Lower lobe of right lung (tissue), 2 donors: ENCODE results near the gene NPHP1. TPM values are rescaled to one million over a fixed set of nuclear protein-coding genes. Genes with fewer than 3 reads are reported as not detected.

Source experiments
- ATAC-seq, 2 donors: fragments of 200-7000 bp; cut with Tn5 transposase; one replicate each; pipeline ENCODE4 v1.9.1; 2020 to 2022; ENCODE audit warnings: mild to moderate bottlenecking in 2 of 2, moderate library complexity in 2 of 2
- DNase-seq: peaks from one replicate; pipeline ENCODE4 v3.0.0-alpha.2; 2020
- H3K27ac ChIP-seq: fragments of 200-600 bp; one replicate; pipeline ENCODE4 v1.8.0; 2022
- H3K27me3 ChIP-seq: fragments of 200-600 bp; one replicate; pipeline ENCODE4 v1.8.0; 2022; ENCODE audit warnings: low read depth
- H3K36me3 ChIP-seq: fragments of 200-600 bp; one replicate; pipeline ENCODE4 v1.8.0; 2022; ENCODE audit warnings: mild to moderate bottlenecking
- H3K4me1 ChIP-seq: fragments of 200-600 bp; one replicate; pipeline ENCODE4 v1.8.0; 2022
- H3K4me3 ChIP-seq: fragments of 200-600 bp; one replicate; pipeline ENCODE4 v1.8.0; 2022; ENCODE audit warnings: mild to moderate bottlenecking
- H3K9me3 ChIP-seq: fragments of 200-600 bp; one replicate; pipeline ENCODE4 v1.8.0; 2022
- intact Hi-C: fragments of 100-400 bp; cut with DNase I; formaldehyde crosslinking; loops from one replicate; pipeline ENCODE4 v1.11.0; 2022
- total RNA-seq: library from RNA; stranded (reverse); fragmentation: NEBNext Ultra II Directional; extraction: Animal tissue kit (Norgen Biotek cat#: 25700); gene quantifications from one replicate; pipeline ENCODE4 v1.2.1, GENCODE V29; 2021
- TF ChIP-seq, protein P1 (sequence below): fragments of 200-600 bp; IDR thresholded peaks from one replicate; pipeline ENCODE4 v1.8.0; 2022; ENCODE audit warnings: antibody characterized with exemption, mild to moderate bottlenecking
- donor health status: DM: no; HTN: yes; CAD: no; lungs with severe emphysema.

The NPHP1 gene
- total RNA-seq, 1 donor from 2014 or later, result 6.8 TPM

DNA sequence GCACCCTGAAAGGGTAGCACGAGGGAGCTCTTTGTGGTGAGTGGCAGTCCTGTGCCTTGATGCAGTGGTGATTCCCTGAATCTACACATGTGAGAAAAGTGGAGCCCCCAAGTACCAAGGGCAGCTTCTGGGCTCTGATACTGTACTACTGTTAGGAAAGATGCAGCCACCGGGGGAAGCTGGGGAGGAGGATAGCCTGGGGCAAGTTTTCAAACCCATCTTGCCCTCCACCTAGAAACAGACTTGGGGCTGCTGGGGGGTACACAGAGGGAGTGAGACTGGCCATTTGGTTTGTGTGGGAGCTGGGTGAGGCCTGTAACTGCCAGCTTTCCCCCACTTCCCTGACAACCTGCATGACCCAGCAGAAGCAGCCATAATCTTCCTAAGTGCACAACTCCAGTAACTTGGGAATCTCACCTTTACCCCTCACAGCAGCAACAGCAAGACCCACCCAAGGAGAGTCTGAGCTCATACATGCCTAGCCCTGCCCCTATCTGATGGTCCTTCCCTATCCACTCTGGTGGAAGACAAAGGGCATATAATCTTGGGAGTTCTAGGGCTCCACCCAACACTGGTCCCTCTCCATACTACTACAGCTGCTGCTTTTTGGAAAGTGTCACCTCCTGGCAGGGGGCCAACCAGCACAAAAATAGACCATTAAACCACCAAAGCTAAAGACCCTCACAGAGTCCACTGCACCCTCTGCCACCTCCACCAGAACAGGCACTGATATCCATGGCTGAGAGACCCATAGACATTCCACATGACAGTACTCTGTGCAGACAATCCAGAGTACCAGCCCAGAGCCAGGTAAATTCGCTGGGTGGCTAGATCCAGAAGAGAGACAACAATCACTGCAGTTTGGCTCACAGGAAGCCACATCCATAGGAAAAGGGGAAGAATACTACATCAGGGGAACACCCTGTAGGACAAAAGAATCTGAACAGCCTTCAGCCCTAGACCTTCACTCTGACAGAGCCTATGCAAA is 97.4 kb downstream of the NPHP1 start:
- ATAC-seq (peak; percentile 5 to 34), DNase-seq (no peak)
- peaks cover 41% of the 10 kb centered on the region for H3K4me1 ChIP-seq
- no peak overlapping the region for H3K4me3 ChIP-seq
- peak overlapping the region; percentile 68 for H3K27ac ChIP-seq
- H3K36me3 ChIP-seq, result no peaks in the 10 kb centered on the region
- TF ChIP-seq, protein P1, sequence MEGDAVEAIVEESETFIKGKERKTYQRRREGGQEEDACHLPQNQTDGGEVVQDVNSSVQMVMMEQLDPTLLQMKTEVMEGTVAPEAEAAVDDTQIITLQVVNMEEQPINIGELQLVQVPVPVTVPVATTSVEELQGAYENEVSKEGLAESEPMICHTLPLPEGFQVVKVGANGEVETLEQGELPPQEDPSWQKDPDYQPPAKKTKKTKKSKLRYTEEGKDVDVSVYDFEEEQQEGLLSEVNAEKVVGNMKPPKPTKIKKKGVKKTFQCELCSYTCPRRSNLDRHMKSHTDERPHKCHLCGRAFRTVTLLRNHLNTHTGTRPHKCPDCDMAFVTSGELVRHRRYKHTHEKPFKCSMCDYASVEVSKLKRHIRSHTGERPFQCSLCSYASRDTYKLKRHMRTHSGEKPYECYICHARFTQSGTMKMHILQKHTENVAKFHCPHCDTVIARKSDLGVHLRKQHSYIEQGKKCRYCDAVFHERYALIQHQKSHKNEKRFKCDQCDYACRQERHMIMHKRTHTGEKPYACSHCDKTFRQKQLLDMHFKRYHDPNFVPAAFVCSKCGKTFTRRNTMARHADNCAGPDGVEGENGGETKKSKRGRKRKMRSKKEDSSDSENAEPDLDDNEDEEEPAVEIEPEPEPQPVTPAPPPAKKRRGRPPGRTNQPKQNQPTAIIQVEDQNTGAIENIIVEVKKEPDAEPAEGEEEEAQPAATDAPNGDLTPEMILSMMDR, result no peak
- H3K9me3 ChIP-seq, result no peaks in the 10 kb centered on the region
- H3K27me3 ChIP-seq, result no peaks in the 10 kb centered on the region
- intact Hi-C loops, result no loop called here

DNA sequence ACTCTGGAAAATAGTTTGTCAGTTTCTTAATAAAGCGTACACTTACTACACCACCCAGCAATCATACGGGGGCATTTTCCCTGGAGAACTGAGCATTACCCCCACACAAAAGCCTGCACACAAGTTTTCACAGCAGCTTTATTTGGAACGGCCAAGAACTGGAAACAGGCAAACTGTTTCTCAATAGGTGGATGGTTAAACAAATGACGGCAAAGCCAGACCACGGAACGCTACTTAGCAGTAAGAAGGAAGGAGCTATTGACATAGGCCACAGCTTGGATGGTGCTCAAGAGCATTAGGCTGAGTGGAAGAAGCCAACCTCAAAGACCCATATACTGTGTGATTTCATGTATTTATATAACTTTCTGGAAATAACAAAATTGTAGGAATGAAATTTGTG is 98.2 kb downstream of the NPHP1 start:
- intact Hi-C loops, result no loop called here
- peak overlapping the region; percentile 87 for H3K27ac ChIP-seq
- ATAC-seq (peak; percentile 77 to 80), DNase-seq (peak; percentile 53)
- H3K4me3 ChIP-seq, result no peak overlapping the region
- H3K27me3 ChIP-seq, result no peaks in the 10 kb centered on the region
- peaks cover 49% of the 10 kb centered on the region for H3K4me1 ChIP-seq
- no peaks in the 10 kb centered on the region for H3K9me3 ChIP-seq
- TF ChIP-seq, protein P1, result no peak
- no peaks in the 10 kb centered on the region for H3K36me3 ChIP-seq

DNA sequence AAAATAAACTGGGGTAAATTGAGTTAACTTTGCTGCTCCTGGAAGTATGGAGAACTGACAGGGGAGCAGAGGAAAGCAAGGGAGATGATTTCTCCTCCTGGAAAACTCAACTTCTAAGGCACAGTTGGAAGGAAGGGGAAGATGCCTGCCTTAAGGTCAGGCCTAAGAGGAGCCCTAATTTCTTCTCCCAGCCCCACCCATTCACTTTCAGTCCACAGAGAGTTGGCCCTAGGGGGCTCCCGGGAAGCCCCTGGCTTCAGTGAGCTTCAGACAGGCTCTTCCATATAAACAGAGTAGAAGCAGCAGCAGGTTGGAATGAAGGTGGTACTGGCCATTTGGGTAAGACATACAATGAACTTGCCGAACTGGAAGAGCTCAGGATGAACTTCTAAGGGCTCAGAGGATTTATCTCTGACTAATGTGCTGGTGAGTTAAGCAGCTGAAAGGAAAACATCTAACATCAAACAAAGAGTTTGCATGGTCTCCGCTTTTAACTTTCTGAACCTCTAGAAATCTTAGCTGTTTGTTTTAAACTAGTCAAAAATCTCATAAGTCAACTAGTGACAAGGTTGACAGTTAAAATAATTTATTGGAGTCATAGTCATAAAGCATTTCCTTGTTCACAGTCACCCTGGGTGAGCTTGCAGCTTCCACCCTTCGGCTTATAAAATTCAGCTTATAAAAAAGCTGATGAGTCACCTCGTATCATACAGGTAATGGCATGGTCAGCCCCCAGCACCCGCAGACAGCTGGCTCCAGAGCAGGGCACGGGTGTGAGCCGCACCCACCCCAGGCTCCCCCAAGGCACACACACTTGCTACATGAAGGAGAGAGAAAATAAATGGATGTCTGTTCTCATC is 99.0 kb downstream of the NPHP1 start:
- Histone ChIP-seq H3K9me3 (no peaks in the 10 kb centered on the region), H3K4me3 (no peak overlapping the region), H3K36me3 (no peaks in the 10 kb centered on the region), H3K4me1 (peaks cover 55% of the 10 kb centered on the region), H3K27me3 (no peaks in the 10 kb centered on the region), H3K27ac (peak overlapping the region; percentile 87)
- intact Hi-C loops, result no loop called here
- DNase-seq, result no peak
- TF ChIP-seq, protein P1, result no peak
- ATAC-seq, result peak in 1 of 2 donors; percentile 32

DNA sequence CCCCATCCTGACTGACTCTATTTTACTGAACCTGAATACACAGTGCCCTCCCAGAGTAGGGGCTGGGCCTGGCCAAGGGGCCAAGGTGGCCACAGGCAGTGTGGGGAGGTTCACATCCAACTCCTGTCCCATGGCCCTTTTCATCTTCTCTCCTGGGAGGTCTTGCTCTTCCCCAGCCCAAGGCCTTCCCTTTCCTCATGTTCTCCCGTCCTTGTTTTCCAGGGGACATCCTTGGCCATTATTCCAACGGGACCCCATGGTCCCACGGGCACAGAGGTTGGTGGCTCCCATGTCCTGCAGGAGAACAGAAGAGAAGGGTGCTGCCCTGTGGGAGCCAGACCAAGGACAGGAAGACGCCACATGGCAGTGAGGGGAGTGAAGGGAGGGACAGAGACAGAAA is 99.6 kb downstream of the NPHP1 start:
- Histone ChIP-seq H3K4me3 (no peak overlapping the region), H3K36me3 (no peaks in the 10 kb centered on the region), H3K9me3 (no peaks in the 10 kb centered on the region), H3K27me3 (no peaks in the 10 kb centered on the region), H3K4me1 (peaks cover 61% of the 10 kb centered on the region), H3K27ac (peak overlapping the region; percentile 87)
- TF ChIP-seq, protein P1, result no peak
- no peak for ATAC-seq
- no peak for DNase-seq
- intact Hi-C loops, result no loop called here

DNA sequence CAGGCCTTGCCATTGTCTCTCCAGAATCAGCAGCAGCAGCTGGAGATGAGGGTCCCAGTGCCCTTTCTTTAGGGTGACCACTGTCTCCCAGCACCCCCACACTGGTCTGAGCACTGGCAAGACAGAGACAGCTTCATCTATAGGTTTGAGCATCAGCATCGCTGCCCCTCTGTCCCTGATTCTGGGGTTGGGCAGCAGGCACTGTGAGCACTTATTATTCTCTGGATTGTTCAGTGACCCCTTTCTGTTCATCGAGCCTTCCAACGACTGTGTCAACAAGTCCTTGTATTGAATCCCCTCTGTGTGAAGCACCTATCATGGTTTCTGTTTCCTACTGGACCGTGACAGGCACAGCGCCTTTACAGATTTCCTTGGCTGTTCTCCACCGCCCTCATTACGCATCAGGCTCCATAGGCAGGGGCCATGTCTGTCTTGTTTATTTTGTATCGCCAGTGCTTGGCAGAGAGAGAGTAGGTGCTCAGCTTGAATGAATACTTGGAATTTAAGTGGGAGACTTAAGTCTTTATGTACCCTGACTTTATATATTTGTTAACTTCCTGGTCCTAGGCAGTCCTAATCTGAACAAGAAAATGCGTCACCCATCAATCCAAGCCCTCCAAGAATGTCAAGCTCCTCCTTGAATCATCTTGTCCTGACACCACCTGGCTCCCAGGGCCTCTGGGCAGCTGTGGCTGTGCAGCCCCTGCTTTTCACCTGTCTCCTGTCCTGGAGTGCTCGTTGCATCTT is 100.6 kb downstream of the NPHP1 start:
- intact Hi-C loops, result no loop called here
- H3K27ac ChIP-seq, result peak overlapping the region; percentile 87
- peak; percentile 60 to 63 for ATAC-seq
- no peaks in the 10 kb centered on the region for H3K27me3 ChIP-seq
- peak; percentile 59 for DNase-seq
- H3K4me1 ChIP-seq, result peaks cover 71% of the 10 kb centered on the region
- H3K36me3 ChIP-seq, result no peaks in the 10 kb centered on the region
- H3K9me3 ChIP-seq, result no peaks in the 10 kb centered on the region
- TF ChIP-seq, protein P1, result no peak
- no peak overlapping the region for H3K4me3 ChIP-seq
